ENCODE measurements around the gene CTBP1. TPM values are rescaled to one million over a fixed set of nuclear protein-coding genes. Genes with fewer than 3 reads are reported as not detected.

Gene CTBP1
- polyA plus RNA-seq, 1 donor (not counting 4 experiments of a cell fraction or from before 2014, with no cell fraction given) = 46.9 TPM

DNA sequence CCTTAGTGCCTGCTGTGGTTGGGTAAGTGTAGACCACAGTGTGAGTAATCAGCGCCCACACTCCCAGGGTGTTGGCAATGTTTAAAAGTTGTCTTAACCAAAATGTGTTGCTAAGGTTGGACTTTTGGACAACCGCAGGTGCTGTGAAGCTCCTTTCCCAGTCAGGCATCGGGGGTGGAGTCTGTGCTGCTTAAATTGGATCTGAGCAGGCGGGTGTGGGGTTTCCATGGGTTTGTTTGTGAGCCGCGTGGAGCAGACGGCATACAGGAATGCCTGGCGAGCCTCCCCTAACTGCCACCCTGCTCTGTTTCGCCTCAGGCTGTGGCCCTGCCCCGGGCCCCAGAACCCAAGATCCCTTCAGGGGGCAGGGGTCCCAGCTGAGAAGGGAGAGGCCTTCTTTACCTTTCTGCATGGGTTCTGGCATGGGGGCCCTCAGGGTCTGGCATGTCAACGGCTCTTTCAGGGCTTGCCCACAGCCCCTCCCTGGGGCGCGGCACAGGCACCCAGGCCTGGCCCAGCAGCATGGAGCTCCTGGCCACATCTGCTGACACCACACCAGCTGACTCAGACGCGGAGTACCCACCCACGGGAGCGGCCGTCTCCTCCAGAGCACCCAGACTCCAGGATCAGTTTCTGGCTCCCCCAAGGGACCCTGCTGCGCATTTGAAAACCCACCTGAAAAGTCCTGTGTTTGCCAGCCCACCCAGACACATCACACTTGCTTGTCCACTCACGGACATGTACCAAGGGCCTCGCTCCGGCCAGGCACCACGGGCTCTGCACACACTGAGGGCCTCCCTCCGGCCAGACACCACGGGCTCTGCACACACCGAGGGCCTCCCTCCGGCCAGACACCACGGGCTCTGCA is 71.4 kb downstream of the CTBP1 start:
- Histone ChIP-seq H2AFZ (ENCODE audit: control insufficient read depth, low read length) (peak overlapping the region; percentile 41), H3K27ac (ENCODE audit: control insufficient read depth, insufficient read depth, low read length) (peak overlapping the region; percentile 34), H3K79me2 (ENCODE audit: control insufficient read depth, insufficient read depth, low read length) (no peaks in the 10 kb centered on the region), H3K9me3 (ENCODE audit: control insufficient read depth, low read depth, low read length) (no peaks in the 10 kb centered on the region), H3K27me3 (ENCODE audit: control insufficient read depth, extremely low read depth, insufficient read depth, low read length) (peaks cover 31% of the 10 kb centered on the region), H3K4me3 (ENCODE audit: control insufficient read depth in 2 of 3, extremely low read depth in 1 of 3, insufficient read depth in 2 of 3, low read depth in 1 of 3, low read length in 3 of 3) (peak overlapping the region in 1 of 3 experiments; percentile 4), H3K9ac (ENCODE audit: control insufficient read depth, extremely low read depth, insufficient read depth, low read length) (peak overlapping the region; percentile 69), H4K20me1 (ENCODE audit: control insufficient read depth, extremely low read depth, insufficient read depth, low read length) (no peaks in the 10 kb centered on the region), H3K4me2 (ENCODE audit: control insufficient read depth, extremely low read depth, insufficient read depth, low read depth, low read length) (peak overlapping the region; percentile 52), H3K4me1 (ENCODE audit: control insufficient read depth, extremely low read depth, insufficient read depth, low read length) (peaks cover 16% of the 10 kb centered on the region), H3K36me3 (ENCODE audit: control insufficient read depth in 2 of 2, extremely low read depth in 1 of 2, insufficient read depth in 2 of 2, low read length in 2 of 2) (no peaks in the 10 kb centered on the region), H3K9me1 (ENCODE audit: control insufficient read depth, extremely low read depth, insufficient read depth, low read length) (no peaks in the 10 kb centered on the region)
- DNase-seq (ENCODE audit: low read depth, low spot score) = no peak
- no peak for TF ChIP-seq CTCF (optimal IDR thresholded peaks at IDR 0.05 in 1 of 3, IDR thresholded peaks at IDR 0.05 in 1 of 3, conservative IDR thresholded peaks at IDR 0.05 in 1 of 3; ENCODE audit: extremely low read depth in 1 of 3, insufficient read depth in 2 of 3, low read length in 3 of 3)
- TF ChIP-seq EZH2 (IDR thresholded peaks at IDR 0.05; ENCODE audit: low read length) = no peak
- dilution Hi-C loops (cut with MboI; ENCODE audit: extremely low pct_ligation_motif_present, low sequenced_read_pairs) = no loop called here
- FAIRE-seq = peak; percentile 48

DNA sequence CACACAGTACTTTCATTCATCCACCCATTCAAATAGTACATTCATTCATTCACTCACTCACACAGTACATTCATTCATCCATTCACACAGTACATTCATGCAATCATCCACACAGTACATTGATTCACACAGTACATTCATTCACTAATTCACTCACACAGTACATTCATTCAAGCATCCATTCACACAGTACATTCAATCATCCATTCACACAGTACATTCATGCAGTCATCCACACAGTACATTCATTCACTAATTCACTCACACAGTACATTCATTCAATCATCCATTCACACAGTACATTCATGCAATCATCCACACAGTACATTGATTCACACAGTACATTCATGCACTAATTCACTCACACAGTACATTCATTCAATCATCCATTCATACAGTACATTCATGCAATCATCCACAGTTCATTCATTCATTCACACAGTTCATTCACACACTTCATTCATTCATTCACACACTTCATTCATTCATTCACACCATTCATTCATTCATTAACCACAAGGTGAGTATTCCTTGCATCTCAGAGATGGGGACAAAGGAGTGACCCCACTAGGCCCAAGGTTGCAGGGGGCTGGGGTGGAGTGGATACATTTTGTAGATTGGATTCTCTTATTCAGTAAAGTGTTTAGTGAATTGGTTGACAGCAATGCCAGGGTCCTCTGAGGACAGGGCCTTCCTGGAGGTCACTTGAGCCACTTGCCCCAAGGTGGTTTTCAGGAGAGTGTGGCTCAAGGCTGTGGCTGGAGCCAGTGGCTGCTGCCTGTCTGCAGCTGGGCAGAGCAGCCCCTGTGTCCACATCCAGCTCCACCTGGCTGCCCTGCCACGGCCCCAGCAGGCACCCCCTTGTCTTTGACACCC is 72.3 kb downstream of the CTBP1 start:
- no peak overlapping the region for H3K27ac ChIP-seq (ENCODE audit: control insufficient read depth, insufficient read depth, low read length)
- peaks cover 40% of the 10 kb centered on the region for H3K27me3 ChIP-seq (ENCODE audit: control insufficient read depth, extremely low read depth, insufficient read depth, low read length)

More for the DNA sequence above, 72.3 kb downstream of the CTBP1 start:
- Histone ChIP-seq H3K4me1 (ENCODE audit: control insufficient read depth, extremely low read depth, insufficient read depth, low read length) (peaks cover 19% of the 10 kb centered on the region), H3K4me2 (ENCODE audit: control insufficient read depth, extremely low read depth, insufficient read depth, low read depth, low read length) (peak overlapping the region; percentile 52), H3K9me1 (ENCODE audit: control insufficient read depth, extremely low read depth, insufficient read depth, low read length) (no peaks in the 10 kb centered on the region), H3K9ac (ENCODE audit: control insufficient read depth, extremely low read depth, insufficient read depth, low read length) (peak overlapping the region; percentile 69), H3K79me2 (ENCODE audit: control insufficient read depth, insufficient read depth, low read length) (no peaks in the 10 kb centered on the region), H3K9me3 (ENCODE audit: control insufficient read depth, low read depth, low read length) (no peaks in the 10 kb centered on the region), H4K20me1 (ENCODE audit: control insufficient read depth, extremely low read depth, insufficient read depth, low read length) (no peaks in the 10 kb centered on the region), H2AFZ (ENCODE audit: control insufficient read depth, low read length) (no peak overlapping the region), H3K36me3 (ENCODE audit: control insufficient read depth in 2 of 2, extremely low read depth in 1 of 2, insufficient read depth in 2 of 2, low read length in 2 of 2) (no peaks in the 10 kb centered on the region), H3K4me3 (ENCODE audit: control insufficient read depth in 2 of 3, extremely low read depth in 1 of 3, insufficient read depth in 2 of 3, low read depth in 1 of 3, low read length in 3 of 3) (no peak overlapping the region)
- TF ChIP-seq EZH2 (IDR thresholded peaks at IDR 0.05; ENCODE audit: low read length) (no peak), CTCF (optimal IDR thresholded peaks at IDR 0.05 in 1 of 3, IDR thresholded peaks at IDR 0.05 in 1 of 3, conservative IDR thresholded peaks at IDR 0.05 in 1 of 3; ENCODE audit: extremely low read depth in 1 of 3, insufficient read depth in 2 of 3, low read length in 3 of 3) (no peak)
- no peak for DNase-seq (ENCODE audit: low read depth, low spot score)
- peak; percentile 87 for FAIRE-seq
- dilution Hi-C loops (cut with MboI; ENCODE audit: extremely low pct_ligation_motif_present, low sequenced_read_pairs) = no loop called here

All from keratinocyte (primary cell).